Activated naive CD8-positive, alpha-beta T cell treated with anti-CD3 and anti-CD28 coated beads, Interleukin-2, amount 10 ng/mL, durations not matched to agents 7 days and 5 days (primary cell): ENCODE measurements around the gene CDH4. TPM values are rescaled to one million over a fixed set of nuclear protein-coding genes. Genes with fewer than 3 reads are reported as not detected.

ENCODE experiments used
- ATAC-seq: fragments of 150-1000 bp; cut with Tn5 transposase; one replicate; pipeline ENCODE4 v1.10.0; 2021; ENCODE audit warnings: low read depth, moderate library complexity
- POLR2A ChIA-PET: fragments of 350-600 bp; sonication (Branson Sonifier 250); formaldehyde crosslinking; loops from one replicate; lab custom pipeline; 2021; ENCODE audit warnings: antibody characterized with exemption; lab: Charles Lee
- DNase-seq: peaks from one replicate; pipeline ENCODE4 v3.0.0; 2021
- H3K27ac Mint-ChIP-seq: one replicate; pipeline ENCODE4 v1.8.0; 2022; ENCODE audit warnings: mild to moderate bottlenecking, mixed read lengths
- H3K27me3 Mint-ChIP-seq: one replicate; pipeline ENCODE4 v1.8.0; 2022; ENCODE audit warnings: mild to moderate bottlenecking, moderate library complexity, mixed read lengths
- H3K36me3 Mint-ChIP-seq: one replicate; pipeline ENCODE4 v1.8.0; 2021; ENCODE audit warnings: mild to moderate bottlenecking, mixed read lengths
- H3K4me1 Mint-ChIP-seq: one replicate; pipeline ENCODE4 v1.8.0; 2021; ENCODE audit warnings: mixed read lengths
- H3K4me3 Mint-ChIP-seq: one replicate; pipeline ENCODE4 v1.8.0; 2022; ENCODE audit warnings: mild to moderate bottlenecking, moderate library complexity, mixed read lengths
- H3K9me3 Mint-ChIP-seq: one replicate; pipeline ENCODE4 v1.8.0; 2021; ENCODE audit warnings: mixed read lengths
- total RNA-seq, 2 experiments: library from RNA; stranded (reverse); gene quantifications; one replicate each; pipeline ENCODE4 v1.2.3, GENCODE V29; 2021

CDH4 gene
- total RNA-seq, 2 experiments from 2014 or later: 0.14 to 0.20 TPM

DNA sequence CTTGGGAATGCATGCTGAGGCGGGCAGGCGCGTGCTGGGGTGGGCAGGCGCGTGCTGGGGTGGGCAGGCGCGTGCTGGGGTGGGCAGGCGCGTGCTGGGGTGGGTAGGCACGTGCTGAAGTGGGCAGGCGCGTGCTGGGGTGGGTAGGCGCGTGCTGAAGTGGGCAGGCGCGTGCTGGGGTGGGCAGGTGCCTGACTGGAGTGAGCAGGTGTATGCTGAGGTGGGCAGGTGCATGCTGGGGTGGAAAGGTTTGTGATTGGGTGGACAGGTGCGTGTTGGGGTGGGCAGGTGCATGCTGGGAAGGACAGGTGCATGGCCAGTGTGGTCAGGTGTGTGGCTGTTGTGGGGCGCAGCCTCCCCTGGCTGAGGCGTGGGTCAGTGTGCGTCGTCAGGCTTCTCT is 404.1 kb downstream of the CDH4 start:
- POLR2A ChIA-PET: no interaction called here
- Mint-ChIP-seq H3K9me3 (no peaks in the 10 kb centered on the region), H3K27me3 (no peaks in the 10 kb centered on the region), H3K27ac (no peak overlapping the region), H3K4me1 (no peaks in the 10 kb centered on the region), H3K4me3 (no peak overlapping the region), H3K36me3 (no peaks in the 10 kb centered on the region)
- no peak for ATAC-seq
- DNase-seq: no peak

DNA sequence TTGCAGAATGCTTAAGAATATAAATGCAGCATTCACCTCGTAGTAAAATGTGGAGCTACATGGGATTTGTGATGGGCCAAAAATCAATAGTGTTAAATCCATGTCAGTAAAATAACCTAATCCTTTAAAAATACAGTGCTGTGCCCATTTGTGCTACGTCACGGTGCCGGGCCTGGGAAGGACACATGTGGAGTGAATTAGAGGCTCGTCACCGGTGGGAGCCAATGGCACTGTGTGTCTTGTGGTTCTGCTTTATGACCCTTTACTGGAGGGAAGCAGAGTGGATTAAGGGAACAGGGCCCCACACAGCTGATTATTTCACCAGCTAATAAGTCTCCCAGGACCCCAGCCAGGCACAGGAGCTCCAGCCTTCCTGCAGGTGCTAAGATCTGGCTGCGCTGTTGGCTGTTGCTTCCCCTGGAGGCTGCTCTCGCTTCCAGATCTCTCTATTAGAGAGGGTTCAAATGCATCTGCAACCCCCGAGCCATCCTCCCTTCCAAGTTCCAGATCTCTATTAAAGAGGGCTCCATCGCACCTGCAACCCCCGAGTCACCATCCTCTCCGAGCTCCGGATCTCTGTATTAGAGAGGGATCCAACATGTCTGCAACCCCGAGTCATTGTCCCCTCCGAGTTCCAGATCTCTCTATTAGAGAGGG is 405.8 kb downstream of the CDH4 start:
- Mint-ChIP-seq H3K4me1 (no peaks in the 10 kb centered on the region), H3K27ac (no peak overlapping the region), H3K9me3 (no peaks in the 10 kb centered on the region), H3K4me3 (no peak overlapping the region), H3K36me3 (no peaks in the 10 kb centered on the region), H3K27me3 (no peaks in the 10 kb centered on the region)
- POLR2A ChIA-PET: no interaction called here
- ATAC-seq (no peak), DNase-seq (no peak)

- ATAC-seq: no peak
- Mint-ChIP-seq H3K4me1 (no peaks in the 10 kb centered on the region), H3K4me3 (no peak overlapping the region), H3K36me3 (no peaks in the 10 kb centered on the region), H3K27me3 (no peaks in the 10 kb centered on the region), H3K9me3 (no peaks in the 10 kb centered on the region), H3K27ac (no peak overlapping the region)
- POLR2A ChIA-PET: no interaction called here
- DNase-seq: no peak
Measured at GRCh38 chr20:61658563-61658962, 406.5 kb downstream of the CDH4 start.

DNA sequence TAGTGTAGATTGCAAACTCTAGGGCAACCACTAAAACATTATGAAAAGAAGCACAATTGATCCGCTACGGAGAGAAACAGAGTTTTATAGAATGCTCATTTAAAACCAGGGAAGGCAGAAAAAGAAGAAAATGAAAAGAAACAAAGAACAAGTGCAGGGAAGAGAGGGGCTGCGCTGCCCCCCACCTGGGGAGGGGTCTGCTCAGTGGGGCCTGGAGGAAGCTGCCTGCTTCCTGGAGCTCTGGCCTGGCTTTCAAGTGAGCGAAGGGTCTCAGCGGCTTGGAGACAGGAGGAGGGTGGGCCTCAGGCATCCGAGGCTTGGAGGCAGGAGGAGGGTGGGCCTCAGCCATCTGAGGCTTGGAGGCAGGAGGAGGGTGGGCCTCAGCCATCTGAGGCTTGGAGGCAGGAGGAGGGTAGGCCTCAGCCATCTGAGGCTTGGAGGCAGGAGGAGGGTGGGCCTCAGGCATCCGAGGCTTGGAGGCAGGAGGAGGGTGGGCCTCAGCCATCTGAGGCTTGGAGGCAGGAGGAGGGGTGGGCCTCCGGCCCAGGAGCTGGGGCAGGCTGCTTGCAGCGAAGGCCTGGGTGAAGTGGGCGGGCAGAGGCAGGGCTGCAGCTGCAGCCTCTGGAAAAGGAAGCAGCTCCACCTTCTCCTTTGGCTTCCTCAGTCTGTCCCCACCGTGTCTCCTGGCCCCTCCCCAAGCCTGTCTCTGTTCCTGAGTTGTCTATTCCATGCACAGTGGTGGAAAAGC is 407.4 kb downstream of the CDH4 start:
- Mint-ChIP-seq H3K9me3 (no peaks in the 10 kb centered on the region), H3K27me3 (no peaks in the 10 kb centered on the region), H3K27ac (no peak overlapping the region), H3K36me3 (no peaks in the 10 kb centered on the region), H3K4me3 (no peak overlapping the region), H3K4me1 (no peaks in the 10 kb centered on the region)
- ATAC-seq: no peak
- POLR2A ChIA-PET: no interaction called here
- no peak for DNase-seq

DNA sequence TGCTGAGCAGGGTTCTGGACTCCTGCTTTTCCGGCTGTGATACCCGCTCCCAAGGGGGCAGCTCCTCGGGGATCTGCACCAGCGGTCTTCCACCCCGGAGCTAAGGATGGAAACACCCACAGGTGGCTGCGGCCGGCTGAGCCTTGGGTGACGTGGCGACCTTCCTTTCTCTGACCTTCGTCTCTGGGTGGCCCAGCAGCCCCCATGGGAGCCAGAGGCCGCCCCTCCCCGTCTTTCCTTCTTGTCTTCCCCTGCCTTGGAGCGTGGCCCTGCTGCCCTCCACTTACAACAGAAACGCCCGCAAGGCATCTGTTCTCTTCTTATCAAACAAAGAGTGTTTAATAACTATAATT is 407.9 kb downstream of the CDH4 start:
- DNase-seq (no peak), ATAC-seq (no peak)
- Mint-ChIP-seq H3K27me3 (no peaks in the 10 kb centered on the region), H3K27ac (no peak overlapping the region), H3K36me3 (no peaks in the 10 kb centered on the region), H3K9me3 (no peaks in the 10 kb centered on the region), H3K4me1 (no peaks in the 10 kb centered on the region), H3K4me3 (no peak overlapping the region)
- POLR2A ChIA-PET: no interaction called here

GRCh38 chr20:61660559-61660958 is 408.5 kb downstream of the CDH4 start:
- no peaks in the 10 kb centered on the region for H3K36me3 Mint-ChIP-seq
- H3K9me3 Mint-ChIP-seq: no peaks in the 10 kb centered on the region
- H3K4me3 Mint-ChIP-seq: no peak overlapping the region
- POLR2A ChIA-PET: no interaction called here
- no peaks in the 10 kb centered on the region for H3K4me1 Mint-ChIP-seq
- no peaks in the 10 kb centered on the region for H3K27me3 Mint-ChIP-seq
- no peak overlapping the region for H3K27ac Mint-ChIP-seq
- DNase-seq (no peak), ATAC-seq (no peak)

DNA sequence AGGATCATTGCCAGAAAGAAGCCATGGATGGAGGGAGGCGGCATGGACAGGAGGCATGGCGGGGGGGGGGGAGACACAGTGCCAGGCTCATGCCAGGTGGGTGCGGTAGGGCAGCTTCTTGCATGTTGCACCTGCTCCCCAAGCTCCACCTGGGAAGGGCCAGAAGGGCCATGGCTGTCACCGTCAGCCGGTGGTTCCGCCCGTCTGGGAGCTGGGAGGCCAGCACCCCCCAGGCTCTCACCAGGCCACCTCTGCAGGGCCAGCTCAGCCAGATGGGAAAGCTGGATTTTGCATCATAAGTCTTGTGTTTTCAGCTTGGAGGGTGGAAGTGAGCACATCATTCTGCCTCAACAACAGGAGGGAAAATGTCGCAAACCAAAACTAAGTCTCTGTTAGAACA is 409.0 kb downstream of the CDH4 start:
- Mint-ChIP-seq H3K9me3 (no peaks in the 10 kb centered on the region), H3K27ac (no peak overlapping the region), H3K27me3 (no peaks in the 10 kb centered on the region), H3K4me1 (no peaks in the 10 kb centered on the region), H3K4me3 (no peak overlapping the region), H3K36me3 (no peaks in the 10 kb centered on the region)
- POLR2A ChIA-PET: no interaction called here
- DNase-seq (no peak), ATAC-seq (no peak)

DNA sequence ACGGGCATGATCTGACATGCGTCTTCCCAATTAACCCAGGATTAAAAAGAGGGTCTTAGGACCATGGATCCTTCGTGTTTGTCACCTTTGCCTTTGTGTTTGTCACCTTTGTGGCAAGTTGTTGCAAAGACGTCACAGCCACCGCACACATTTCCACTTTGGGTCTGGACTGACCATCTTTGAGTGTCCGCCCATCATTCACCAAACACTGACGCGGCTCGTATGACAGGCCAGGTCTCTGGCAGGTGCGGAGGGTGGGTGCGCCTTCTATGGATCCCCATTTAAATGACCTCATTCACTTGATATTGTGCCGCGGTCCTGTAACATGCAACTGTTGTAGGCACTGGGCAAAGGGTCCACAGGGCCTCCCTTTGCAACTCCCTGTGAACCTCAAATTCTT is 409.5 kb downstream of the CDH4 start:
- ATAC-seq (no peak), DNase-seq (no peak)
- no peaks in the 10 kb centered on the region for H3K36me3 Mint-ChIP-seq
- POLR2A ChIA-PET: no interaction called here
- no peaks in the 10 kb centered on the region for H3K9me3 Mint-ChIP-seq
- no peaks in the 10 kb centered on the region for H3K27me3 Mint-ChIP-seq
- H3K4me1 Mint-ChIP-seq: no peaks in the 10 kb centered on the region
- no peak overlapping the region for H3K27ac Mint-ChIP-seq
- H3K4me3 Mint-ChIP-seq: no peak overlapping the region

DNA sequence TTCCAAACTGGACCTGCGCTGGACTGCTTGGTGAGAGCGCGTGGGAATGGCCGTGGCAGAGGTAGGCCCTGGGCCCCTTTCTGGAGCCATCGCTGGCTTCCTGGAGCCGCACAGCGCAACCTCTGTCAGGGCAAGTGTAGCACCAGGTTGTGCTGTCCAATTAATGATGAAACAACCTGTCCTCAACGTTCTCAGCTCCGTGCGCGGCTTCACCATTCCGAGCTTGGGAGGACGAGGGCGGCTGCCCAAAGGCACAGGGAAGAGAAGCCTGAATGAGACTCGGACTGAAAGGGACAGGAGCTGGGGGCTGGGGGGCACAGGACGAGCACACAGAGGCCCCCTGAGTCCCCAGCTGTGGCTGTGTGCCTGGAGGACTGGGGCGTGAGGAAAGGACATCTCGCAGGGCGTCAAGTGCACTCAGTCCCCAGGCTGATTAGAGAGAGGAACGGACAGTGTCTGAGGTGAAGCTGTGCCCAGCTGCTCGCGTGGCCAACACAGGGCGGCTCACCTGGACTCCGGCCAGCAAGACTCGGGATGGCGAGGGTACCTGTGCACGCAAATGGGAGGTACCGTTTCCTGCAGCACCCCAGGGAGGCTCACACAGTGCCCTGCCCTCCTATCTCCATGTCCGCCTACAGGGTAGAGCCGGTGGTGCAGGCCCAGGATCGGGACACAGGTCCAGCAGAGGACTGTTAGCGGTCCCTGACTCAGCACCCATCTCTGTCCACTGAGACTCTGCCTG is 410.3 kb downstream of the CDH4 start:
- no peak for DNase-seq
- H3K4me3 Mint-ChIP-seq: no peak overlapping the region
- no peak for ATAC-seq
- H3K4me1 Mint-ChIP-seq: no peaks in the 10 kb centered on the region
- no peaks in the 10 kb centered on the region for H3K9me3 Mint-ChIP-seq
- no peaks in the 10 kb centered on the region for H3K36me3 Mint-ChIP-seq
- POLR2A ChIA-PET: no interaction called here
- no peaks in the 10 kb centered on the region for H3K27me3 Mint-ChIP-seq
- no peak overlapping the region for H3K27ac Mint-ChIP-seq

- Mint-ChIP-seq H3K36me3 (no peaks in the 10 kb centered on the region), H3K27me3 (no peaks in the 10 kb centered on the region), H3K27ac (no peak overlapping the region), H3K4me1 (no peaks in the 10 kb centered on the region), H3K4me3 (no peak overlapping the region), H3K9me3 (no peaks in the 10 kb centered on the region)
- POLR2A ChIA-PET: no interaction called here
- ATAC-seq (no peak), DNase-seq (no peak)
Measured at GRCh38 chr20:61662968-61663331, 410.9 kb downstream of the CDH4 start.

DNA sequence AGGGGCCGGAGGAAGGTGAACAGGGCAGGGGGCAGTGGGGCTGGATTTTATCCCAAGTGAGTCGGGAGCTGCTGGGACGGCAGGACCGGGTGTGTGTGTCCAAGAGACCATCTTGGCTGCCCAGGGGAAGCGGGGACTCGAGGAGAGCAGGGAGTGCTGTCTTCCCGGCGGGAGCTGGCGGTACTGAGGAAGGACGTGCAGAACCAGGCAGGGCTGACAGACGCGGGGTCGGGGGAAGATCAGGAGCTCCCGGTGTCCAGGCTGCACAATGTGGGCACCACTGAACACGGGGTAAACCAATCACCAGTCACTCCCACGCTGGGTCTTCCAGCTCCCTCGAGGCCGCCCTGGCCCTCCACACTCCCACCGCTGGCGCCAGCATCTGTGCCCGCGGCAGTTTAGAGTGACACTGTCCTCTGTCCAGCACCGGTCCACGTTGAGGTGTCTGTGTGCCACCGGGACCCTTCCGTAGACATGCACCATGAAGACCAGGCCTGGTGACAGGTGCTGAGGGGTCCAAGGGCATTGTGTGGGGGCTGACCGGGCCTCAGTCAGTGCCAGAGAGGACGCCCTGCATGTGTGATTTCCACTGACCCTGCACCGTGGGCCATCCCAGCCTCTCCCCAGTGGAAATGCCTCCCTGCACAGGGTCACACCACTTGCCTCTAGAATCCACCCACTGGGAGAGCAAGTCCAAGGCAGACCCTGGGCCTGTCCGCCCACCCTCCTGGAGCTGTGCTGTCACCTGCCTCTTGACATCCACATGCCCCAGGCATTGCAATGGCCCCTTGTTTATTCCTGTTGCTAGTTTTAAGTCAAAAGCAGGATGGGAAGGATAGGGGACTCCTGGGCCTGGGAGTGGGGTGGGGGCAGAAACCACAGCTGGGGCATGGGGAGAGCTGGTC is 411.7 kb downstream of the CDH4 start:
- H3K4me1 Mint-ChIP-seq: no peaks in the 10 kb centered on the region
- H3K36me3 Mint-ChIP-seq: no peaks in the 10 kb centered on the region
- H3K4me3 Mint-ChIP-seq: no peak overlapping the region
- H3K27me3 Mint-ChIP-seq: no peaks in the 10 kb centered on the region
- no peaks in the 10 kb centered on the region for H3K9me3 Mint-ChIP-seq
- ATAC-seq (no peak), DNase-seq (no peak)
- H3K27ac Mint-ChIP-seq: no peak overlapping the region
- POLR2A ChIA-PET: no interaction called here

- DNase-seq (no peak), ATAC-seq (no peak)
- Mint-ChIP-seq H3K27me3 (no peaks in the 10 kb centered on the region), H3K4me1 (no peaks in the 10 kb centered on the region), H3K9me3 (no peaks in the 10 kb centered on the region), H3K27ac (no peak overlapping the region), H3K36me3 (no peaks in the 10 kb centered on the region), H3K4me3 (no peak overlapping the region)
- POLR2A ChIA-PET: no interaction called here
Measured at GRCh38 chr20:61664556-61665320, 412.7 kb downstream of the CDH4 start.
